ENCODE measurements around the gene FAM20C.

The FAM20C gene

DNA sequence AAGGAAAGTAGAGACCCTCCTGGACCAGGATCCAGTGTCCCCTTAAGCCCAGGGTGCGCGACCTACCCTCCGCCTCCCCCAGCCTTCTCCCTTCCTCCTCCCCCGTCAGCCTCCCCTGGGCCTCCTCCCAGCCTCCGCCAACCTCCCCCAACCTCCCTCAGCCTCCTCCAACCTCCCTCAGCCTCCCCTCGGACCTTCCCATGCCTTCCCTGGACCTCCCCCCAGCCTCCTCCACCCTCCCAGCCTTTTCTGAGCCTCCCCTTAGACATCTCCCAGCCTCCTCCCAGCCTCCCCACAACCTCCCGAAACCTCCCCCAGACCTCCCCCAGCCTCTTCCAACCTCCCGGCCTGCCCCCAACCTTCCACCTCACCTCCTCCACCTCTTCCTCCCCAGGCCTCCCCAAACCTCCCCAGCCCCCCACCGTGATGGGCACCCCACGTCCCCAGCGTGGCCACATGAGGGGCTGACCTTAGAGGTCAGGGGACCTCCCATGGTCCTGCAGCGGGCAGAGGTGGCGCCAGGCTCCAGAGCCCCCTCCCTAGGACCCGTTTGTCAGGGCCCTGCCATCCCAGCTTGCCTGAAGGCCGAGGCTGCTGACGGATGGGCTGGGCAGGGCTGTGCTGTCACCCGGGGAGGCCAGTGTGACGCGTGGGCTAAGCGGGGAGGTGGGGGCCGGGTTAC, 18.8 kb downstream of the FAM20C start:
- no peak for ATAC-seq

DNA sequence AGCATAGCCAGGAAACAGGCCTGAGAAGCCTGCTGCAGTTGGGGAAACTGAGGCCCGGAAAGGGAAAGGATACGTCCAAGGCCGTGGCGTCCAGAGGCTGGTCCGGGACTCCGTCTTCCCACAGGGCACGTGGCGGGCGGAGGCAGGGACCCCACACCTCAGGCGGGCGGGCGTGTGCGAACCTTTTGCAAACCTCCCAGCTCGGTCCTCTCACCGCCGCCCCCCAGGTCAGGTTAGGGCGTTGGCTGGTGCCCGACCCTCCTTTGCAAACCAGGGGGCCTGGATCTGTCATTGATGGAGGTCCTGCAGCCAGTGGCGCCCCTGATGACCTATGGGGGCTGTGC, 19.3 kb downstream of the FAM20C start:
- ATAC-seq, result no peak

DNA sequence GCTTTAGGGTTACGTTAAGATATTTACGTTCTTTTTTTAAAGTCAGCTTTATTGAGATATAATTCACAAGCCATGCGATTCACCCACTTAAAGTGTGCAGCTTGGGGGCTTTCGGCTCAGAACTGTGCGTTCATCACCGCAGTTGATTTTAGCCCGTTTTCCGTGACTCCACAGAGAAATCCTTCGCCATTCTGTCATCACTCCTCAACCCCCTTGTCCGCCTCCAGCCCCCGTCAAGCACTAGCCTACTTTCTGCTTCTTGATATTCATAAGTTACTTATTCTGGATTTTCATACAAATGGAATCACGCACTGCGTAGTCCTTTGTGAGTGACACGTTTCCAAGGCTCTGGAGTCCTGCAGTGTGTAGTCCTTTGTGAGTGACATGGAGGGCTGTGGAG, 20.4 kb downstream of the FAM20C start:
- no peak for ATAC-seq

DNA sequence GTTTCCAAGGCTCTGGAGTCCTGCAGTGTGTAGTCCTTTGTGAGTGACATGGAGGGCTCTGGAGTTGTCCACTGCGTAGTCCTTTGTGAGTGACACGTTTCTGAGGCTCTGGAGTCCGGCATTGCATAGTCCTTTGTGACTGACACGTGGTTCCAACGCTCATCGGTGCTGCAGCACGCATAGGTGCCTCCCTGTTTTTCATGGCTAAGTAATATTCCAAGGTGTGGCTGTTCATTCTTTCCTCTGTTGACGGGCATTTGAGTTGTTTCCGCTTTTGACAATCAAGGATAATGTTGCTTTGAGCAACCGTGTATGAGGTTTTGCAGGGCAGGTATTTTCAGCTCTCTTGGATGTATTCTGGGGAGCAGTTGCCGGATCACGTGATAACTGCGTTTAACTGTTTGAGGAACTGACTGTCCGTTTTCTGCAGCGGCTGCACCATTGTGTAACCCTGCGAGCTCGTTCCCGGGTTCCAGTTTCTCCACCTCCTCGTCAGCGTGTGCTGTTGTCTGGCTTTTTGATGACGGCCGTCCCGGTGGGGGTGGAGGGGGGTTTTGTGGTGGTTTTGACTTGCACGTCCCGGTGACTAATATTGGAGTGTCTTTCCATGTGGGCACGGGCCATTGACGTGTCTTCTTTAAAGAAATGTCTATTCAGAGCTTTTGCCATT, 21.1 kb downstream of the FAM20C start:
- ATAC-seq, result no peak

DNA sequence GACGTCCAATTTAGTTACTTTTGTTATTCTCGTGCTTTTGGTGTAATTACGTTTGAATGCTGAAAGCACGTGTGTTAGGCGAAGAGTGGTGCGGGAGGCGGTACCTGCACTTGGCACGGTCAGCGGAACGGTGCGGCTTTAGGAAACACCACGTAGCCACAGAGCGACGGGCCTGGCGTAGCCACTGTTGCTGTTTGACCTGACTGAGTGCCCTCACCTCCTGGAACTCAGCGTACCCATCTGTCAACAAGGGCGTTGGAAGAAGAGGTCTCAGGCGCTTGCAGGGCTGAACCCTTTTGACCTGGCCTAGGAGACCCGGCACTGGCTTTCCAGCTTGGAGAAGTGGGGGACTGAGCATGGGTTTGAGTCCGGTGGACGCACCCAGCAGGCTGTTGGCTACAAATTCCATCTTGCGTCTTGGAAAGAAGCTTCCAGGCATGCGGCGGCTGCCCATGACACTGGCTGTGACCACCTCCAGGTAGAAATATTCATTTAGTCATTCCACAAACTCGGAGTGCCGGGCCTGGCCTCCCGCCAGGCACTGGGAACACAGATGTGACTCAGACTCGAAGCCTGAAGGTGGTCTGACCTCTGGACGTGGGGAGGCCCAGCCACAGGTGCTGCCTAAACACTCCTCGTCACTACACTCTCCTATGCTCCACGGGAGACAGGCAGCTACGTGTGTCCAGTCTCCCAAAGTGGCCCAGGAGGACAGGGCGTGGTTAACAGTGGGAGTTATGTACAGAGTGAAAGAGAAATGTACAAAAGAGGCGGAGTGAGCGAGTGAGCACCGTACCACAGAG, 22.2 kb downstream of the FAM20C start:
- ATAC-seq, result no peak

DNA sequence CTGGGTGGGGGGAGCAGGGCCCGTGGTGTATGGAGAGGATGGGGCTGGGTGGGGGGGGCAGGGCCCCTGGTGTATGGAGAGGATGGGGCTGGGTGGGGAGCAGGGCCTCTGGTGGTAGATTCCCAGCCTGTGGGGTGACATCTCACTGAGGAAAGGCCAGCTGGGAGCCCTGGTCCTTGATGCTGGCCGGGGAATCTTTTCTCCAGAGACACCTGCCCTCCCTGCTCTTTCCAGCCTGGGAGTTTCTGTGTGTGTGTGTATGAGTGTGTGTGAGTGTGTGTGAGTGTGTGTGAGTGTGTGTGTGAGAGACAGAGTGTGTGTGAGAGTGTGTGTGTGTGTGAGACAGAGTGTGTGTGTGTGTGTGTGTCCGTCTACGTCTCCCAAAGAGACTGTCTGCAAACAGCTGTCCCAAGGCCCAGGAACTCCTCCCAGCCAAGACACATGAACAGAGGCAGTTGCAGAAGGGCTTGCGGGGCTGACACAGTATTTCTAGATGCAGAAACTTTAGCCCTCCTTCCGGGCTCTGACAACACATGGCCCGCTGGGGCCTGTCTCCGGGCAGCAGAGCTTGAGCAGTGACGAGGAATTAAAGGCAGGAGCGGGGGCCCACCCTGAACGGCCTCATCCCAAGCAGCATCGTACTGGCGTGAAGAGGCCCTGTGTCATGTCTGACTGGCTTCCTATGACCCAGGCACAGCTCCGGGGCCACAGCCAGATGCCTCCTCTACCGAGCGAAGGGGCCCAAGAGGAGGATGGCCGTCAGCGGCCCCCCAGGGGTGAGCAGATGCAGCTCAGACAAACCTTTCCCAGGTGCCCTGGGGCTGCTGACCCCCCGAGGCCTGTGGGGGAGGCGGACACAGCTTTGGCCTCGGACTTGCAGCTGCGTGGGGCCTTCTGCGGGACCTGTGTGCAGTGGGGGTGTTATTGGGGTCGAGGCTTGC, 24.3 kb downstream of the FAM20C start:
- no peak for ATAC-seq

DNA sequence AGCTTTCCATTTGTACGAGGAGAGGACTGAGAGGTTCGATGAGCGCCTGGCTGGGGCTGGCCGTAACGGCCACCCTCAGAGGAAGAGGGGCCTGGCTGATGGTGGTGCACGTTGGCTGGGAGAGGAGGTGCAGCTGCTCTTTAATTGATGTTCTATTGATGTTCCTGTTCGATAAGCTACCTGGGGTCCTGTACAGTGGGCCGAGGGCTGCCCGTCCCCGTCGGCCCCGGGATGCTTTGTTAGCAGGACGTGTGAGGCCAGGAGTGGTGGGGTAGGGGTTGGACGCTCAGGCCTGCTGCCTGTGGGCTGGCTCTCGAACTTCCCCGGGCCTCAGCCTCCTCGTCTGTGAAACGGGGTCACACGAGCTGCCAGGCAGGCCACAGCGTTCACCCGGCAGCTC, 25.4 kb downstream of the FAM20C start:
- no peak for ATAC-seq

DNA sequence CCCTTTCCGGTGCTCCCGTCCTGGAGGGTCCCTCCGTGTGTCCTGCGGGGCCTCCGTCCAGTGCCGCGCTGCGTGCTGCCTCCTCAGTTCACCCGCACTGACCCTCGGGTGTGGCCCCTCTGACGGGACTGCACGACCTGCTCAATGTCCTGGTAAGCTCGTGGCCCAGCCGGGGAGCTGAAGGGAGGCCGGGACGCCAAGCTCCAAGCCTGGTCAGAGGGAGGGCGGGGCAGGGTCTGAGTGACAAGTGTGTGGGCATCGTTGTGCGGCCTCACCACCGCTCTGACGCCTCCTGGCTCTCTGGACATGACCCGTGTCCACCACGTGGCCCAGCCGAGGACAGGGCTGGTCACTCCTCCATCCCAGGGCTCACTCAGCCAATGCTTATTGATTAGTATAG, 25.9 kb downstream of the FAM20C start:
- ATAC-seq, result no peak

DNA sequence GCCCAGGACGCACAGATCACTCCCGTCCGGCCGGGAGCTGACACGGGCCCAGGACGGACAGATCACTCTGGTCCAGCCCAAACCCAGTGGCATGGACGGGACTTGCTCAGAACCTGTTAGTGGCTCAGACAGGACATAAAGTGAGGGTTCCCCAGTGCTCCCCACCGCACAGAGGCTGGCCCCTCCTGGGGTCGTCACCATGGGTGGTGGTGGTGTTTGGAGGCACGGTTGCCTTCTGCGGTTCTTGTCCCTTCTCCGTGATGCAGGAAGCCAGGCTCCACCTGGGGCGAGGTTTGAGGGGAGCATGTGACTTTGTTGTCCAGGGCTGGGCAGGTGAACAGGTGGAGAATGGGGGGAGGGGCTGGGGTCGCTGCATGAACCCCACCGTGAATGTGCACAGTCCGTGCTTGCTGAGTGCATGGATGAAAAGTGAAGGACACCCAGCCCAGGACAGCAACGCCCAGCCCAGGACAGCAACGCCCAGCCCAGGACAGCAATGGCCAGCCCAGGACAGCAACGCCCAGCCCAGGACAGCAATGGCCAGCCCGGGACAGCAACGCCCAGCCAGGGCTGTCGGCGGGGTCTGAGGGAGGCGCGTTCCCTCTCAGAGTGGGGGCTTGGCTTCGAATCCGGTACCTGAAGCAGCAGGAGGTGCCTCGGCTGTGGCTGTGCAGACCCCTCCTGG, 26.7 kb downstream of the FAM20C start:
- ATAC-seq, result no peak

DNA sequence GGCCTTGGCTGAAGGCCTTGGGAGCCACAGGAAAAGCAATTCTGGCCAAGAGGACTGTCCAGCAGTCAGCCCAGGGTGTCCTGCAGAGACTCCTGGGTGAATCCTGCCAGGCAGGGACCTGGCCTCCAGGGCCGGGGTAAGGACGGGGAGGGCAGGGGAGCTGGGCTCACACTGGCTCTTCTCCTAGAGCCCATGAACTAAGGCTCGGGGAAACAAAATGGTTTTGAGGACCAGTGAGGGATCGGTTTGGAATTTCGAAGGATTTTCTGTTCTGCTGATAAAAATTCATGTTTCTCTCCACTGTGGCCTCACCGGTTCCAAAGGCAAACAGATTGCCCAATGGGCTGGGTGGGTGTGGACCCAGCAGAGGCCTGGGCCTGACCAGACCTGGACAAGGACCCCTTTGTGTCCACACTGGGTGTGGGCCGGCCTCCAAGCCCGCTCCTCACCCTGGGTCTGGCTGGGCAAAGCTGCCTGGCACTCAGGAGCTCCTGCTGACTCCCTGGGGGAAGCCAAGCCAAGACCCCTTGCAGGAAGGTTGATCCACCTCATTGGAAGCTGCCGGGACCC, 27.3 kb downstream of the FAM20C start:
- no peak for ATAC-seq

DNA sequence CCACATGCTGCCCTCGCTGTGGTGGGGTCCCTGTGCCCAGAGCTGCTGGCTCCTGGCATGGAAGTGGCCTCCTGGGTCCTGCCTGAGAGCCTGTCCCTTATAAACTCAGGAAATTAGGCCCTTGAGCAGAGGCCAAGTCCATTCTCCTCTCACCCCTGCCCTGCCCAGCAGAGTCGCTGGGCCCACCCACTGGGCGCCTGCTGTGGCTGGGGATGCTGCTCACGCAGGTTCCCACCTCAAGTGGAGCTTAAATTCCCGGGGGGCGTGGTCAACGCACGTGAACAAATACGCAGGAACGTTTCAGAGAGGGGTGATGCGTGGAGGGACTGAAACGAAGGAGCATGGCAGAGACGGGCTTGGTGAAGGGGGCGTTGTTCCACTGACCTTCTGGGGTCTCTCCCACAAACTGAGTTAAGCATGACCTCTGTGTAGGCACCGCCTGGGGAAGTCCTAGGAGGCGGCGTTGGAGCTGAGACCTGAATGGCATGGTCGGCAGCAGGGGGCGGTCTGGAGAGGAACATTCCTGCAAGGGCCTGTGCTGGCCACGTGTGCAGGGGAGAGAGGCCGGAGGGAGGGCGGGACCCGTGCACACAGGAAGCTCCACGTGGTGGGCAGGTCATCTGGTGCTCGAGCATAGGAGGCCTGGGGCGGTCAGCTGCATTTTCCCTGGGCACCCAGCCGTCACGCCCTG, 27.9 kb downstream of the FAM20C start:
- ATAC-seq, result no peak

DNA sequence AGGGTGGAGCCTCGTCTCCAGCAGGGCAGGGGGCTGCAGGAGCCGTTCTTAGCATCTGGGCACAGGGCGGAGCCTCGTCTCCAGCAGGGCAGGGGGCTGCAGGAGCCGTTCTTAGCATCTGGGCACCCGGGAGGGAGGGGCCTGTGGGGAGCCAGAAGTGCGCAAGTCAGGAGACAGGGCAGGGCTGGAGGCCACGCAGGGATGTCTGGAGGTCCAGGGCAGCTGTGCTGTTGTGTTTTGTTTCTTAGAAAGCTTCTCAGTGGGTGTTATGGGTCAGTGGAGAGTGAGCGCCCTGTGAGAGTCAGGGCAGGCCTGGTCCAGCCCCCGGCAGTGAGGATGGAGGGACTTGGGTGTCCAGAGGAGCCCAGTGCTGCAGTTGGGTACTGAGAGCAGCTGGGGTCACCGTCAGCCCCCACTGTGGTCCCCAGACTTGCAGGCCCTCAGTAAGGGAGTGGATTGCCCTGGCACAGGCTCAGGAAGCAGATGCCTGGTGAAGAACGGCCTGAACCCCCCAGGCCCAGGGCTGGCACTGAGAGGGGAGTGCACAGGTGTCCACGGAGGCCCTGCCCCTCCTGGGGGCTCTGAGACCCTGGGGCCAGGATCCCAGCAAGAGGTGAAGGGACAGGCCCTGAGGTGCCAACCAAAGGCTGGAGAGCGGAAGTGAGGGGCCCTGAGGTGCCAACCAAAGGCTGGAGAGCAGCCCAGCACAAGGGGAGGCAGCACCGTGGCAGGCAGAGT, 29.8 kb downstream of the FAM20C start:
- no peak for ATAC-seq

DNA sequence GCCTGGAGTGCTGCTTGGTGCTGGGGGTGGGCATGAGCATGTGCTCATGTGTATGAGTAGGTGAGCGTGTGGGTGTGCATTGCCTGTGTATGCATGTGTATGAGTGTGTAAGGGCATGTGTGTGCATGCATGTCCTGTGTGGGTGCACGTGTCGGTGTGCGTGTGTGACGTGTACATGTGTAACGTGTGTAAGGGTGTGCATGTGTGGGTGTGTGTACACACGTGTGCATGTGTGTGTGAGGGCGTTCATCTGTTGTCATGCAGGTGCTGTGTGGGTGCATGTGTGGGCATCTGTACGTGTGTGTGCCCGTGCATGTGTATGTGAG, 30.3 kb downstream of the FAM20C start:
- ATAC-seq, result no peak

DNA sequence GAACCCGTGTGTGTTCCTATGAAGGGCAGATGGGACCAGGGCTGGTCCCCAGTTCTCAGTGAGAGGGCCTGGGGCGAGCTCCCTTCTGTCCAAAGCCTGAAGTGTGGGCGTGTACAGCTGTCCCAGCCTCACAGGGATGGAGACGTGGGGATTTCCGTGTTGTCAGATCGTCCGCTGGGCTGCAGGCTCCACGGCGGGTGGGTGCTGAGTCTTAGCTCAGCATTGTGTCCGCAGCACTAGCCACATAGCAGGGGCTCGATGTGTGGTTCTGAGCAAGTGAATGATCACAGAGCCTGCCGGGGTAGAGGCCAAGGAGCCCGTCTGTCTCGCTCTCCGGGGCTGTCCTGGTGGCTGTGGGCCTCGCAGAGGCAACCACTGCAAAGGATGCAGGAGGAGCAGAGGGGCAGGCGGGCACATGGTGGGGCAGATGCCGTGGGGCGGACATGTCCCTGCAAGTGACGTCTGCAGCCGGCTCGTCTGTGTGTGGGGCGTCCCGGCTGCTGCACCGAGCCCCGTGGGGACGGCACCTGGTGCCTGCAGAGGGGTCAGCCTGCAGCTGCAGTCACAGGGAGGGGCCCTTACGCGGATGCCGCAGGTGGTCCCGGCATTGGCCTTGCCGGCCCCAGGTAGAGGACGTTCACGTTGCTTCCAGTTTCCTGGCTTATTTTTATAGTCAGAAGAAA, 30.9 kb downstream of the FAM20C start:
- ATAC-seq, result no peak

DNA sequence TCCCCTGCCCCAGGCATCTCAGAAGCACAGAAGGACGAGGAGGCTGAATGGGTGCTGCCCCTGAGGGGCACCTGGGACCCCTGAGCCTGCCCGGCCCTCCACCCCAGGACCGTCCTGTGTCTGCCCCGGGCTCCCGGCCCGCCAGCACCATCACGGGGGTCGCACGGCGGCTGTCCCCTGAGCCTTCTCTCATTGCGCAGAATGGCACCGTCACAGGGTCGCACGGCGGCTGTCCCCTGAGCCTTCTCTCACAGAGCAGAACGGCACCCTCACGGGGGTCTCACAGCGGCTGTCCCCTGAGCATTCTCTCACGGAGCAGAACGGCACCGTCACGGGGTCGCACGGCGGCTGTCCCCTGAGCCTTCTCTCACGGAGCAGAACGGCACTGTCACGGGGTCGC, 31.5 kb downstream of the FAM20C start:
- no peak for ATAC-seq

DNA sequence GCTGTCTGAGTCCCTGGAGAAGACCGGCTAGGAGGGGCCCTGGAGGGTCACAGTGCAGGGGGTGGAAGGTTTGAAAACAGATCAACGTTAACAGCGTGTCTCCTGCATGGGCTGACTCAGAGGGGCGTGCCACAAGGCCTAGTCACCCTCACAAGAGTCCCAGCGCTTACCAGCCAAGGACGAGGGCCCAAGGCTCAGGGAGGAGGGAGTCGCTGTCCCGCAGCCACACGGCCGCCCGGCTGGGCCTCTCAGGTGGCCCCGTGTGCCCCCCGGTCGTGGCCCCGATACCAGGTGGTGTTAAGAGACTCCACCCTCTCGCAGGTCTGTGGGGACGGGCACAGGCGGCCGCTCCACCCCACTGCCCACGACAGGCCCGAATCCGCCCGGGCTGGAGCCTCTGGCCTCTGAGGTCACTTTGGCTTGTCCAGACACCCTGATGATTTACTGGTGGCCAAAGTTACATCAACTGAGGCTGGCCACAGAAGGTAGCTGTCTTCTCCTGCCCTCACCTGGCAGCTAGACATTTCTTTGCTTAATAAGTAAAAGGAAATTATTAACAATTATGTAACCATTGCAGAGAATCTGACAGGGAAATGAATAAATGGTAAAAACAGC, 34.0 kb downstream of the FAM20C start:
- no peak for ATAC-seq

DNA sequence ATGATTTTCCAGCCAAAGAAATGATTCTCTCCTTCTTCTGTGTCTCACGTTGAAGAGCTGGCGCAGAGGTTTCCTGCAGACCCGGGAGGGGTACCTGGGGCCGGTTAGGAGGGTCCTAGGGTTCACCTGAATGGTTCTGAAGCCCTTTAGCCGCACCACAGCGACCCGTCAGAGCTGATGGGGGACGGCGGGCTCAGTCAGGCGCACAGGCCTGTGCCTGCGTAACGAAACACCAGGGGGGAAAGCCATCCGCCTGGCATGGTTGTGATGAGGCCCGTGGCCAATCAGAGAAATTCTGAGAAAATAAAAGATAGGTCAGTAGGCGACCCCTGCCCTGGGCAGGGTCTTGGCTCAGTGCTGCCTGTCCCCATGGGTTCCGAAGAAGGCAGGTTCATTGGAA, 35.6 kb downstream of the FAM20C start:
- ATAC-seq, result no peak

DNA sequence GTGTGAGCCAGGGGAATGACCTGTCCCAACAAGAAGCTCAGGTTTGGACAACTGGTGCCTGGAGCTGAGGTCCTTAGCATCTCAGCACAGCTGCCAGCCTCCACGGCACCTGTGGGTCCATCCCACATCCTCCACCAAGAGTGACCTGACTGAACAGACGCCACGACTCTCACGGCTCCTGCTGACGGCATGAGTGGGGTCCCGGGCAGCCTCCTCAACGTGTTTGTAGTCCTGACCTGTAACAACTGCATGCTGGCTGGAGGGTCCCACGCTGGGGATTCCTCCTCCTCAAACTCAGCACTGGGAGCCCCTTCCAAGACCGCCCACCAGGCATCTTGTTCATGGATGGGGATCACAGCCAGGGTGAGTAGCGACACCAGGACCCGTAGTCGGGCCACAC, 36.2 kb downstream of the FAM20C start:
- no peak for ATAC-seq

DNA sequence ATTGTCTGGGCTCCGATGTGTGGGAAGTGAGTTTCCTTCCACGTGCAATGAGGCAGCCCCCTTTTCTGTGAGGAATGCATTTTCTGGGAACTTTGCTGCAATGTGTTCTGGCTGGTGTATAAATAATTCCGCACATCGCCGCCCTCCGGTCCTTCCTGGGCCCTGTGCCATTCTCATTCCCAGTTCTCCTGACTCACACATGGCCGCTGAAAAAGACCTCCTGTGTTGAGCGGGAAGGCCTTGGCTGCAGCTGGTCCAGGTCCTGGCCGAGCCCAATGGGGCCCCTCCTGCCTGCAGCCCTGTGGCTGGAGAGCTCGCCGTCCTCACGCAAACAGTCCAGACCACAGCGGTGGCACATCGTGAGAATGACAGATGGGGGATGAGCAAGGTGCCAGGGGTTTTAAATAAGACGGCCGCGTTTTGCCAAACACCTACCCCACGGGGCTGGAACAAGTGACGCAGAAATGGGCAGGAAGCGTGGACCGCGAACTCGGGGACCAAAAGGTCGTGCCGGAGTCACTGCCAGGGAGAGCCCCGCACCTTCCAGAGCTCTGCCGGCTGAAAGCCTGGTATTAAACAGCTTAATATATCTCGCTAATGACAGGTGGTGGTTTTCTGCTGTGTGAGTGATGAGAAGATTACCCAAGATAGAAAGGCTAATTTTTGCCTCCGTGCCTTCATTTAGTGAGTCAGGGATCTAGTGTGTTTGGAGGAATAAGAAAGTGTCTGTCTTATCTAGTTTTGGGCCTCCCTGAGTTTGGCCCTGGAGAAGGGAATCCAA, 37.0 kb downstream of the FAM20C start:
- no peak for ATAC-seq

All from activated CD4-positive, CD25-positive, alpha-beta regulatory T cell treated with anti-CD3 and anti-CD28 coated beads, Interleukin-2, amount 50 U/mL, for 24 hours (primary cell).